ENCODE results near the gene TRAF3.
"Not testable (repeated sequence)": the region's sequence is repeated elsewhere in the genome, so short reads cannot be mapped to it uniquely, and the experiment has no call there.

TRAF3 gene

GRCh38 chr14:102925646-102926045 lies 148.4 kb downstream of the TRAF3 start:
- WGBS (ENCODE audit: extremely low coverage, insufficient coverage, low lambda C conversion rate), result no CpG with 5 or more reads among the region's 11 CpGs
- no peak overlapping the region for H3K9ac ChIP-seq (ENCODE audit: low read length)
- peaks cover 11% of the 10 kb centered on the region for H3K27me3 ChIP-seq (ENCODE audit: insufficient read depth, low read length, poor library complexity)

DNA sequence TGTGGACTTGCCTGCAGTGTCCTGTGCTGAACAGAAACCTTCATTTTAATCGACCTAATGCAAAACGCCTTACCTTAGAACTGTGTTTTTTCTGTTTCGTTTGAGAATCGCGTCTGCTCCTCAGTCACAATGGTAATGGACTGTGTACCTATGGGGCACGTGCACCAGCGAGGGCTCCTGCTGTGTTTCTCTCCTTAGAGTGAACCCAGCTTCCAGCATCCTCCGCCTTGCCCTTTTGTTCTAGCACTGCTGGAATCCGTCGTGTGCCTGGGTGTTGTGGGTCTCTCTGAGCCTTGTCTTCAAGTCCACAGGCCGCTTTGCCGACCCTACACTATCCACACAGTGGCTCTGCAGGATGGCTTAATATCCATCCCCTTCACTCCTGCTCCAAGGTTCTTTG lies 148.9 kb downstream of the TRAF3 start:
- no CpG with 5 or more reads among the region's 12 CpGs for WGBS (ENCODE audit: extremely low coverage, insufficient coverage, low lambda C conversion rate)

More at GRCh38 chr14:102925646-102926045, 148.4 kb downstream of the TRAF3 start:
- H3K18ac ChIP-seq (ENCODE audit: low read length), result no peak overlapping the region
- no peak overlapping the region for H3K4me2 ChIP-seq (ENCODE audit: low read length)
- H3K79me1 ChIP-seq (ENCODE audit: low read length), result no peaks in the 10 kb centered on the region
- peaks cover 2% of the 10 kb centered on the region for H3K4me1 ChIP-seq (ENCODE audit: control insufficient read depth, low read depth, low read length)
- H3K79me2 ChIP-seq (ENCODE audit: control insufficient read depth, insufficient read depth, low read length), result no peaks in the 10 kb centered on the region
- H3K36me3 ChIP-seq (ENCODE audit: control insufficient read depth, insufficient read depth, low read length), result no peaks in the 10 kb centered on the region
- no peak overlapping the region for H2BK15ac ChIP-seq (replicated peaks; ENCODE audit: low read depth)
- H2AK5ac ChIP-seq (ENCODE audit: low read length), result no peak overlapping the region
- H3K4ac ChIP-seq (ENCODE audit: low read depth, low read length), result no peak overlapping the region
- no peak overlapping the region for H2BK5ac ChIP-seq (ENCODE audit: low read length)
- no peak overlapping the region for H4K8ac ChIP-seq (ENCODE audit: low read depth, low read length)
- no peak overlapping the region for H4K5ac ChIP-seq (ENCODE audit: low read length)
- H3K23ac ChIP-seq (ENCODE audit: low read length), result no peak overlapping the region
- no peak overlapping the region for H3K27ac ChIP-seq (ENCODE audit: low read depth, low read length)
- no peak overlapping the region for H3K4me3 ChIP-seq (ENCODE audit: low read length)
- H3K56ac ChIP-seq (ENCODE audit: low read length), result no peak overlapping the region
- DNase-seq, result no peak
- no peak overlapping the region for H2BK120ac ChIP-seq (ENCODE audit: low read depth, low read length)

GRCh38 chr14:102926840-102927239 lies 149.6 kb downstream of the TRAF3 start:
- H3K36me3 ChIP-seq (ENCODE audit: control insufficient read depth, insufficient read depth, low read length); H3K23ac ChIP-seq (ENCODE audit: low read length); H4K8ac ChIP-seq (ENCODE audit: low read depth, low read length); H3K9ac ChIP-seq (ENCODE audit: low read length); H2BK120ac ChIP-seq (ENCODE audit: low read depth, low read length); H3K79me1 ChIP-seq (ENCODE audit: low read length); H3K18ac ChIP-seq (ENCODE audit: low read length); H3K4me1 ChIP-seq (ENCODE audit: control insufficient read depth, low read depth, low read length); H3K4me2 ChIP-seq (ENCODE audit: low read length); H4K5ac ChIP-seq (ENCODE audit: low read length); H3K27ac ChIP-seq (ENCODE audit: low read depth, low read length); DNase-seq; H2BK15ac ChIP-seq (replicated peaks; ENCODE audit: low read depth); H2BK5ac ChIP-seq (ENCODE audit: low read length); H3K56ac ChIP-seq (ENCODE audit: low read length); H3K79me2 ChIP-seq (ENCODE audit: control insufficient read depth, insufficient read depth, low read length); H3K4ac ChIP-seq (ENCODE audit: low read depth, low read length); H3K4me3 ChIP-seq (ENCODE audit: low read length); H2AK5ac ChIP-seq (ENCODE audit: low read length): not testable (repeated sequence)
- H3K27me3 ChIP-seq (ENCODE audit: insufficient read depth, low read length, poor library complexity), result peaks cover 11% of the 10 kb centered on the region
- no CpG with 5 or more reads among the region's 10 CpGs for WGBS (ENCODE audit: extremely low coverage, insufficient coverage, low lambda C conversion rate)

More for the DNA sequence above, 148.9 kb downstream of the TRAF3 start:
- H3K79me2 ChIP-seq (ENCODE audit: control insufficient read depth, insufficient read depth, low read length), result no peaks in the 10 kb centered on the region
- no peak for DNase-seq
- H3K36me3 ChIP-seq (ENCODE audit: control insufficient read depth, insufficient read depth, low read length), result no peaks in the 10 kb centered on the region
- H3K23ac ChIP-seq (ENCODE audit: low read length), result no peak overlapping the region
- H3K4me3 ChIP-seq (ENCODE audit: low read length), result no peak overlapping the region
- H3K18ac ChIP-seq (ENCODE audit: low read length), result no peak overlapping the region
- H4K5ac ChIP-seq (ENCODE audit: low read length), result no peak overlapping the region
- no peak overlapping the region for H2BK15ac ChIP-seq (replicated peaks; ENCODE audit: low read depth)
- H3K27me3 ChIP-seq (ENCODE audit: insufficient read depth, low read length, poor library complexity), result peaks cover 11% of the 10 kb centered on the region
- no peak overlapping the region for H3K4me2 ChIP-seq (ENCODE audit: low read length)
- H2AK5ac ChIP-seq (ENCODE audit: low read length), result no peak overlapping the region
- peaks cover 2% of the 10 kb centered on the region for H3K4me1 ChIP-seq (ENCODE audit: control insufficient read depth, low read depth, low read length)
- no peak overlapping the region for H2BK120ac ChIP-seq (ENCODE audit: low read depth, low read length)
- H3K56ac ChIP-seq (ENCODE audit: low read length), result no peak overlapping the region
- H2BK5ac ChIP-seq (ENCODE audit: low read length), result no peak overlapping the region
- H3K79me1 ChIP-seq (ENCODE audit: low read length), result no peaks in the 10 kb centered on the region
- H3K27ac ChIP-seq (ENCODE audit: low read depth, low read length), result no peak overlapping the region
- no peak overlapping the region for H3K4ac ChIP-seq (ENCODE audit: low read depth, low read length)
- no peak overlapping the region for H3K9ac ChIP-seq (ENCODE audit: low read length)
- no peak overlapping the region for H4K8ac ChIP-seq (ENCODE audit: low read depth, low read length)

DNA sequence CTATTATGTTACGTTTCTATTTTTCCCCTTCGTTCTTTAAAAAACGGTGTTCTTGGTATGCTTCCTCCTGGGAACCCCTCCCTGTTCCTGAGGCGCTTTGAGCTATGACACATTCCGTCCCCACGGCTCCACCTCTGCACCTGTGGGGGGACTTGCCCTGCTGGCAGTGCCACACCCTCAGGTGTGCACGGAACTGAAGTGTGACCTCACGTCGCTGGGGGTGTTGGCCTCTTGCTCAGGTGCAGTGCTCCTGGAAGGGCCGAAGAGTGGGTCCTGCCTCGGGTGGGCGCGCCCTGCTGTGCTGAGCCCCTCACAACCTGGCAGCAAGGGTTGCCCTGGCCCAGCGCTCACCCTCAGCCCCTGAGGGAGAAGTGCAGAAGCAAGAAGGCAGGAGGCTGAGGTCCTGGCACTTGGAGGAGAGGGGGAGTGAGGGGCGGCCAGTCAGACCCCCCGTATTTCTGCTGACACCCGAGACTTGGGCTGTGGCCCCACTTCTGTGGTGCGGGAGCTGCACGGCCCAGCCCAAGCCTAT lies 150.2 kb downstream of the TRAF3 start:
- no peak overlapping the region for H3K4me3 ChIP-seq (ENCODE audit: low read length)
- no peaks in the 10 kb centered on the region for H3K79me2 ChIP-seq (ENCODE audit: control insufficient read depth, insufficient read depth, low read length)
- peak overlapping the region; percentile 99 for H3K4me2 ChIP-seq (ENCODE audit: low read length)
- H4K5ac ChIP-seq (ENCODE audit: low read length), result no peak overlapping the region
- no peak overlapping the region for H2BK15ac ChIP-seq (replicated peaks; ENCODE audit: low read depth)
- no peaks in the 10 kb centered on the region for H3K36me3 ChIP-seq (ENCODE audit: control insufficient read depth, insufficient read depth, low read length)
- no peak overlapping the region for H2BK120ac ChIP-seq (ENCODE audit: low read depth, low read length)
- H4K8ac ChIP-seq (ENCODE audit: low read depth, low read length), result no peak overlapping the region
- H3K27ac ChIP-seq (ENCODE audit: low read depth, low read length), result no peak overlapping the region
- H2BK5ac ChIP-seq (ENCODE audit: low read length), result no peak overlapping the region
- H3K18ac ChIP-seq (ENCODE audit: low read length), result no peak overlapping the region
- no peak overlapping the region for H2AK5ac ChIP-seq (ENCODE audit: low read length)
- peaks cover 11% of the 10 kb centered on the region for H3K27me3 ChIP-seq (ENCODE audit: insufficient read depth, low read length, poor library complexity)
- DNase-seq, result no peak
- peak overlapping the region; percentile 56 for H3K56ac ChIP-seq (ENCODE audit: low read length)
- H3K4me1 ChIP-seq (ENCODE audit: control insufficient read depth, low read depth, low read length), result peaks cover 2% of the 10 kb centered on the region
- no peak overlapping the region for H3K23ac ChIP-seq (ENCODE audit: low read length)
- no peaks in the 10 kb centered on the region for H3K79me1 ChIP-seq (ENCODE audit: low read length)
- H3K4ac ChIP-seq (ENCODE audit: low read depth, low read length), result no peak overlapping the region
- H3K9ac ChIP-seq (ENCODE audit: low read length), result peak overlapping the region; percentile 11
- whole genome bisulfite sequencing (ENCODE audit: extremely low coverage, insufficient coverage, low lambda C conversion rate), result no CpG with 5 or more reads among the region's 19 CpGs

GRCh38 chr14:102927878-102928411 lies 150.7 kb downstream of the TRAF3 start:
- peak; percentile 61 for DNase-seq
- no peaks in the 10 kb centered on the region for H3K79me2 ChIP-seq (ENCODE audit: control insufficient read depth, insufficient read depth, low read length)
- H4K8ac ChIP-seq (ENCODE audit: low read depth, low read length), result no peak overlapping the region
- H3K36me3 ChIP-seq (ENCODE audit: control insufficient read depth, insufficient read depth, low read length), result no peaks in the 10 kb centered on the region
- H3K9ac ChIP-seq (ENCODE audit: low read length), result peak overlapping the region; percentile 81
- H3K23ac ChIP-seq (ENCODE audit: low read length), result peak overlapping the region; percentile 45
- no peak overlapping the region for H2AK5ac ChIP-seq (ENCODE audit: low read length)
- H3K56ac ChIP-seq (ENCODE audit: low read length), result peak overlapping the region; percentile 87
- no peak overlapping the region for H2BK5ac ChIP-seq (ENCODE audit: low read length)
- peaks cover 11% of the 10 kb centered on the region for H3K27me3 ChIP-seq (ENCODE audit: insufficient read depth, low read length, poor library complexity)
- peaks cover 2% of the 10 kb centered on the region for H3K4me1 ChIP-seq (ENCODE audit: control insufficient read depth, low read depth, low read length)
- H4K5ac ChIP-seq (ENCODE audit: low read length), result no peak overlapping the region
- H2BK15ac ChIP-seq (replicated peaks; ENCODE audit: low read depth), result no peak overlapping the region
- H3K79me1 ChIP-seq (ENCODE audit: low read length), result no peaks in the 10 kb centered on the region
- H2BK120ac ChIP-seq (ENCODE audit: low read depth, low read length), result no peak overlapping the region
- peak overlapping the region; percentile 99 for H3K4me2 ChIP-seq (ENCODE audit: low read length)
- peak overlapping the region; percentile 4 for H3K18ac ChIP-seq (ENCODE audit: low read length)
- no CpG with 5 or more reads among the region's 35 CpGs for WGBS (ENCODE audit: extremely low coverage, insufficient coverage, low lambda C conversion rate)
- no peak overlapping the region for H3K27ac ChIP-seq (ENCODE audit: low read depth, low read length)
- no peak overlapping the region for H3K4ac ChIP-seq (ENCODE audit: low read depth, low read length)
- H3K4me3 ChIP-seq (ENCODE audit: low read length), result peak overlapping the region; percentile 72
